SU-DHL-6 (cell line): ENCODE data around the gene ADAT3.

Source experiments
- H2AFZ ChIP-seq: fragments of 200-600 bp; sonication (generic); 2 replicates; pipeline ENCODE4 v1.6.1; 2014; ENCODE audit warnings: low read depth, mild to moderate bottlenecking, moderate library complexity, mixed read lengths, antibody characterized with exemption, low read length; ENCODE audit not compliant: severe bottlenecking
- H3F3A ChIP-seq: fragments of 200-600 bp; shearing (Covaris generic); 2 replicates; pipeline ENCODE4 v1.6.0; 2016; ENCODE audit warnings: antibody characterized with exemption, mild to moderate bottlenecking; ENCODE audit not compliant: insufficient read depth
- H3K27ac ChIP-seq: fragments of 200-600 bp; sonication (generic); 2 replicates; pipeline ENCODE4 v1.5.1; 2016; ENCODE audit warnings: low read depth, mild to moderate bottlenecking, low read length, moderate library complexity, mixed read lengths
- H3K27me3 ChIP-seq: fragments of 200-600 bp; sonication (generic), shearing (Covaris generic); 2 replicates; pipeline ENCODE4 v1.6.0; 2014; ENCODE audit warnings: mild to moderate bottlenecking, low read length
- H3K36me3 ChIP-seq: fragments of 200-600 bp; sonication (generic); 2 replicates; pipeline ENCODE4 v1.6.1; 2014; ENCODE audit warnings: mild to moderate bottlenecking, low read length, mixed read lengths
- H3K4me2 ChIP-seq: fragments of 300-600, 200-600 bp; shearing (Covaris generic), sonication (generic); 2 replicates; pipeline ENCODE4 v1.6.0; 2014; ENCODE audit warnings: low read length, low read depth, mild to moderate bottlenecking; ENCODE audit not compliant: poor library complexity, severe bottlenecking
- H3K4me3 ChIP-seq: fragments of 200-600 bp; sonication (generic); 2 replicates; pipeline ENCODE4 v1.5.1; 2014; ENCODE audit warnings: antibody characterized with exemption, low read length, mild to moderate bottlenecking, mixed read lengths; ENCODE audit not compliant: insufficient read depth, poor library complexity, severe bottlenecking
- H3K79me2 ChIP-seq: fragments of 200-600 bp; sonication (generic); 2 replicates; pipeline ENCODE4 v1.6.1; 2014; ENCODE audit warnings: mild to moderate bottlenecking, low read length, moderate library complexity; ENCODE audit not compliant: insufficient read depth
- H3K9ac ChIP-seq: fragments of 200-600 bp; sonication (generic); 2 replicates; pipeline ENCODE4 v1.7.0; 2014; ENCODE audit warnings: mild to moderate bottlenecking, low read length
- H3K9me2 ChIP-seq: fragments of 200-600 bp; sonication (generic); replicated peaks from 2 replicates; pipeline ENCODE4 v1.6.1; 2014; ENCODE audit warnings: low read length; ENCODE audit not compliant: insufficient read depth
- H3K9me3 ChIP-seq: fragments of 200-600 bp; sonication (generic); 2 replicates; pipeline ENCODE4 v1.6.1; 2014; ENCODE audit warnings: low read length, mixed read lengths; ENCODE audit not compliant: insufficient read depth
- H4K20me1 ChIP-seq: fragments of 200-600 bp; sonication (generic); 2 replicates; pipeline ENCODE4 v1.6.1; 2014; ENCODE audit warnings: low read depth, mild to moderate bottlenecking, antibody characterized with exemption, low read length, moderate library complexity, mixed read lengths
- EZH2phosphoT487 ChIP-seq: fragments of 200-600 bp; sonication (generic), shearing (Covaris generic); conservative IDR thresholded peaks from 2 replicates; pipeline ENCODE4 v1.6.1; 2018; ENCODE audit warnings: mild to moderate bottlenecking, antibody characterized with exemption, low read length, moderate library complexity, mixed read lengths
- TF ChIP-seq, protein P1 (sequence below): fragments of 200-600 bp; sonication (generic); IDR thresholded peaks from one replicate; pipeline ENCODE4 v1.5.1; 2017; ENCODE audit warnings: antibody characterized with exemption, mild to moderate bottlenecking, low read length, moderate library complexity; ENCODE audit not compliant: insufficient read depth, poor library complexity, severe bottlenecking

The ADAT3 gene

GRCh38 chr19:1921825-1922224, 16.6 kb downstream of the ADAT3 start:
- no peaks in the 10 kb centered on the region for H3K9me2 ChIP-seq
- H3F3A ChIP-seq: no peaks in the 10 kb centered on the region
- no peaks in the 10 kb centered on the region for H3K36me3 ChIP-seq
- no peak overlapping the region for H3K4me3 ChIP-seq
- H2AFZ ChIP-seq: no peak overlapping the region
- no peaks in the 10 kb centered on the region for H3K27me3 ChIP-seq
- no peak overlapping the region for H3K27ac ChIP-seq
- TF ChIP-seq EZH2phosphoT487: no peak
- TF ChIP-seq, protein P1, sequence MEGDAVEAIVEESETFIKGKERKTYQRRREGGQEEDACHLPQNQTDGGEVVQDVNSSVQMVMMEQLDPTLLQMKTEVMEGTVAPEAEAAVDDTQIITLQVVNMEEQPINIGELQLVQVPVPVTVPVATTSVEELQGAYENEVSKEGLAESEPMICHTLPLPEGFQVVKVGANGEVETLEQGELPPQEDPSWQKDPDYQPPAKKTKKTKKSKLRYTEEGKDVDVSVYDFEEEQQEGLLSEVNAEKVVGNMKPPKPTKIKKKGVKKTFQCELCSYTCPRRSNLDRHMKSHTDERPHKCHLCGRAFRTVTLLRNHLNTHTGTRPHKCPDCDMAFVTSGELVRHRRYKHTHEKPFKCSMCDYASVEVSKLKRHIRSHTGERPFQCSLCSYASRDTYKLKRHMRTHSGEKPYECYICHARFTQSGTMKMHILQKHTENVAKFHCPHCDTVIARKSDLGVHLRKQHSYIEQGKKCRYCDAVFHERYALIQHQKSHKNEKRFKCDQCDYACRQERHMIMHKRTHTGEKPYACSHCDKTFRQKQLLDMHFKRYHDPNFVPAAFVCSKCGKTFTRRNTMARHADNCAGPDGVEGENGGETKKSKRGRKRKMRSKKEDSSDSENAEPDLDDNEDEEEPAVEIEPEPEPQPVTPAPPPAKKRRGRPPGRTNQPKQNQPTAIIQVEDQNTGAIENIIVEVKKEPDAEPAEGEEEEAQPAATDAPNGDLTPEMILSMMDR: no peak
- no peaks in the 10 kb centered on the region for H3K9me3 ChIP-seq
- H4K20me1 ChIP-seq: no peaks in the 10 kb centered on the region
- no peaks in the 10 kb centered on the region for H3K79me2 ChIP-seq
- no peak overlapping the region for H3K4me2 ChIP-seq
- no peak overlapping the region for H3K9ac ChIP-seq

GRCh38 chr19:1922803-1923202, 17.6 kb downstream of the ADAT3 start:
- Histone ChIP-seq H4K20me1 (no peaks in the 10 kb centered on the region), H2AFZ (no peak overlapping the region), H3K36me3 (no peaks in the 10 kb centered on the region), H3K9ac (no peak overlapping the region), H3K4me3 (no peak overlapping the region), H3K79me2 (no peaks in the 10 kb centered on the region), H3F3A (no peaks in the 10 kb centered on the region), H3K9me2 (no peaks in the 10 kb centered on the region), H3K27ac (no peak overlapping the region), H3K9me3 (no peaks in the 10 kb centered on the region), H3K27me3 (no peaks in the 10 kb centered on the region), H3K4me2 (no peak overlapping the region)
- no peak for TF ChIP-seq EZH2phosphoT487
- TF ChIP-seq, protein P1: no peak

GRCh38 chr19:1923319-1923718, 18.1 kb downstream of the ADAT3 start:
- no peaks in the 10 kb centered on the region for H3K36me3 ChIP-seq
- H3K4me3 ChIP-seq: no peak overlapping the region
- H3K27me3 ChIP-seq: no peaks in the 10 kb centered on the region
- H2AFZ ChIP-seq: no peak overlapping the region
- TF ChIP-seq, protein P1: no peak
- H3K9ac ChIP-seq: no peak overlapping the region
- H3K9me3 ChIP-seq: no peaks in the 10 kb centered on the region
- no peak overlapping the region for H3K27ac ChIP-seq
- no peak overlapping the region for H3K4me2 ChIP-seq
- no peaks in the 10 kb centered on the region for H3F3A ChIP-seq
- no peaks in the 10 kb centered on the region for H3K9me2 ChIP-seq
- H4K20me1 ChIP-seq: no peaks in the 10 kb centered on the region
- no peaks in the 10 kb centered on the region for H3K79me2 ChIP-seq
